ENCODE data around the gene GNPTAB. TPM values are rescaled to one million over a fixed set of nuclear protein-coding genes. Genes with fewer than 3 reads are reported as not detected.

The GNPTAB gene
- total RNA-seq, 1 experiment from 2014 or later, result 26.5 TPM

DNA sequence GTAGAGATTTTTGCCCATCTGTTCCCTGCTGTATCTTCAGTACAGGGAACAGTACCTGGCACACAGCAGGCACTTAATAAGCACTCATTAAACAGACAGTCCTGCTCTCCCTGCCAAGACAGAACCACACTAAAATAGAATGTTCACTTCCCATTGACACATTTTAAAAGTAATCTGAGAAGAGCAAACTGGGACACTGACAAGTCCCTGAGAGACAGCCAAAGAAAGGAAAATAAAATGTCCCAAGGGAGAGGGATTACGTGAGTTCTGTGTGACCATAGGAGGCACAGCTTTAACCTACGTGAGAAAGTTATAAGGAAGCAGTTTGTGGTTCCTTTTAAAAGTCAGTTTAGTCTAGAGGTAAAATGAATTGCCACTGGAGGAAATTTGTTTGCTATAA, 47.6 kb downstream of the GNPTAB start:
- POLR2A ChIA-PET (ENCODE audit: unreplicated experiment), result no interaction called here
- CTCF ChIA-PET, result interaction anchor here (0.6 kb wide), 1 partner anchor 275 kb away, joined by 3 read pairs; no protein-coding TSS in a partner anchor
- intact Hi-C loops (cut with micrococcal nuclease; ENCODE audit: unreplicated experiment), result no loop called here

DNA sequence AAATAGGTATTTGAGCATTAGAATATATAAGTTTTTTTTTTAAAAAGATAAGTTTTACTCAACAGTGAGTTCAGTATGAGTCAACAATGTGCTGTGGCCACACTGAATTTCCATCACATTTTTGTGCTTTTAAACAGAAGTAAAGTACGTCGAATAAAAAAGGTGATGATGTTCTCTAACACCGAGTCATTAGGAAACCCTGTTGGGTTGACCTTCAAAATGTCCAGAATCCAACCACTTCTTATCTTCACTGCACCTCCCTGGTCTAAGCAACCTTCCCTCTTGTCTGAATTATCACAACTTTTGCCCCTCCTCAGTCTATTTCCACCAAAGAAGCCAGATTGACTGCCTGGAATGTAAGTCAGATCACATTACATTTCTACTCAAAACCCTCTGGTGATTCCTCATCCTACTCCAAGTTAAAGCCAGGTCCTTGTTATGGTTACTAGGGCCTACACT, 48.5 kb downstream of the GNPTAB start:
- no peak overlapping the region for H3K4me2 ChIP-seq
- ChIA-PET CTCF (no interaction called here), POLR2A (ENCODE audit: unreplicated experiment) (no interaction called here)
- H3K36me3 ChIP-seq (ENCODE audit: low read depth), result no peaks in the 10 kb centered on the region
- no peak overlapping the region for H2AFZ ChIP-seq
- no peak overlapping the region for H3K4me3 ChIP-seq
- no peaks in the 10 kb centered on the region for H3K27me3 ChIP-seq (ENCODE audit: insufficient read depth, low read depth)
- no TSS peak for BruUV-seq (replicated peaks)
- DNase-seq, result no peak
- H3K4me1 ChIP-seq (replicated peaks; ENCODE audit: insufficient read depth), result no peaks in the 10 kb centered on the region
- H3K79me2 ChIP-seq (ENCODE audit: low read depth), result no peaks in the 10 kb centered on the region
- TF ChIP-seq, protein P1, sequence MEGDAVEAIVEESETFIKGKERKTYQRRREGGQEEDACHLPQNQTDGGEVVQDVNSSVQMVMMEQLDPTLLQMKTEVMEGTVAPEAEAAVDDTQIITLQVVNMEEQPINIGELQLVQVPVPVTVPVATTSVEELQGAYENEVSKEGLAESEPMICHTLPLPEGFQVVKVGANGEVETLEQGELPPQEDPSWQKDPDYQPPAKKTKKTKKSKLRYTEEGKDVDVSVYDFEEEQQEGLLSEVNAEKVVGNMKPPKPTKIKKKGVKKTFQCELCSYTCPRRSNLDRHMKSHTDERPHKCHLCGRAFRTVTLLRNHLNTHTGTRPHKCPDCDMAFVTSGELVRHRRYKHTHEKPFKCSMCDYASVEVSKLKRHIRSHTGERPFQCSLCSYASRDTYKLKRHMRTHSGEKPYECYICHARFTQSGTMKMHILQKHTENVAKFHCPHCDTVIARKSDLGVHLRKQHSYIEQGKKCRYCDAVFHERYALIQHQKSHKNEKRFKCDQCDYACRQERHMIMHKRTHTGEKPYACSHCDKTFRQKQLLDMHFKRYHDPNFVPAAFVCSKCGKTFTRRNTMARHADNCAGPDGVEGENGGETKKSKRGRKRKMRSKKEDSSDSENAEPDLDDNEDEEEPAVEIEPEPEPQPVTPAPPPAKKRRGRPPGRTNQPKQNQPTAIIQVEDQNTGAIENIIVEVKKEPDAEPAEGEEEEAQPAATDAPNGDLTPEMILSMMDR (conservative IDR thresholded peaks at IDR 0.05), result no peak
- no peak for TF ChIP-seq EZH2 (IDR thresholded peaks at IDR 0.05; ENCODE audit: low read depth)
- H3K27ac ChIP-seq, result no peak overlapping the region
- intact Hi-C loops (cut with micrococcal nuclease; ENCODE audit: unreplicated experiment), result no loop called here
- no peaks in the 10 kb centered on the region for H4K20me1 ChIP-seq (ENCODE audit: insufficient read depth)
- H3K9me3 ChIP-seq (ENCODE audit: insufficient read depth, low read depth), result no peaks in the 10 kb centered on the region
- no peaks in the 10 kb centered on the region for H3K9me2 ChIP-seq (ENCODE audit: insufficient read depth)
- no peaks in the 10 kb centered on the region for H3F3A ChIP-seq (ENCODE audit: insufficient read depth, low read depth)

More for the DNA sequence above, 47.6 kb downstream of the GNPTAB start:
- Histone ChIP-seq H2AFZ (no peak overlapping the region), H3K36me3 (ENCODE audit: low read depth) (no peaks in the 10 kb centered on the region), H3K4me1 (replicated peaks; ENCODE audit: insufficient read depth) (no peaks in the 10 kb centered on the region), H3K9me2 (ENCODE audit: insufficient read depth) (no peaks in the 10 kb centered on the region), H3K27me3 (ENCODE audit: insufficient read depth, low read depth) (no peaks in the 10 kb centered on the region), H3K4me3 (no peak overlapping the region), H3K79me2 (ENCODE audit: low read depth) (no peaks in the 10 kb centered on the region), H3F3A (ENCODE audit: insufficient read depth, low read depth) (no peaks in the 10 kb centered on the region), H3K4me2 (no peak overlapping the region), H4K20me1 (ENCODE audit: insufficient read depth) (no peaks in the 10 kb centered on the region), H3K9me3 (ENCODE audit: insufficient read depth, low read depth) (no peaks in the 10 kb centered on the region), H3K27ac (no peak overlapping the region)
- DNase-seq, result no peak
- TF ChIP-seq EZH2 (IDR thresholded peaks at IDR 0.05; ENCODE audit: low read depth), result no peak
- TF ChIP-seq, protein P1 (conservative IDR thresholded peaks at IDR 0.05), result no peak
- no TSS peak for BruUV-seq (replicated peaks)

DNA sequence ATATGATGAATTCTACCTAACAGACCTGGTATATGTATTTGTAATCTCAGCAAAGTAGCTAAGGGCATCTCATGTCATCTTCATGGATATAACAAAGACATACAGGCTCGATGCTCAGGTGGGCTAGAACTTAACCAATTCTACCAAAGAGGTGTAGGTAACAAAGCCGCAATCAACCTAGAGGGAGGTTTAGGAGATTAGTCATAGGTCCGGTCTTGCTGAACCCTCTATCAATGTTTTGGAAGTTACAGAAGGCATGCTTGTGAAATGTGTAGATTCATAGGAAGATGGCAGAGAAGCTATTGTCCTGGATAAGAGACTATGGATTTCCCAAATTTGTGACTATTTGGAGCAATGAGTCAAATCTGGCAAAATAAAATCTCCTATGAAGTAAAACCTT, 48.9 kb downstream of the GNPTAB start:
- TF ChIP-seq, protein P1 (conservative IDR thresholded peaks at IDR 0.05), result no peak
- TF ChIP-seq EZH2 (IDR thresholded peaks at IDR 0.05; ENCODE audit: low read depth), result no peak
- H3K79me2 ChIP-seq (ENCODE audit: low read depth), result no peaks in the 10 kb centered on the region
- no peaks in the 10 kb centered on the region for H3K4me1 ChIP-seq (replicated peaks; ENCODE audit: insufficient read depth)
- no peak overlapping the region for H2AFZ ChIP-seq
- POLR2A ChIA-PET (ENCODE audit: unreplicated experiment), result no interaction called here
- CTCF ChIA-PET, result no interaction called here
- no peaks in the 10 kb centered on the region for H3K9me3 ChIP-seq (ENCODE audit: insufficient read depth, low read depth)
- H3K27ac ChIP-seq, result no peak overlapping the region
- H3K9me2 ChIP-seq (ENCODE audit: insufficient read depth), result no peaks in the 10 kb centered on the region
- intact Hi-C loops (cut with micrococcal nuclease; ENCODE audit: unreplicated experiment), result no loop called here
- H3K4me2 ChIP-seq, result no peak overlapping the region
- H4K20me1 ChIP-seq (ENCODE audit: insufficient read depth), result no peaks in the 10 kb centered on the region
- H3K36me3 ChIP-seq (ENCODE audit: low read depth), result no peaks in the 10 kb centered on the region
- H3K4me3 ChIP-seq, result no peak overlapping the region
- no peaks in the 10 kb centered on the region for H3F3A ChIP-seq (ENCODE audit: insufficient read depth, low read depth)
- no TSS peak for BruUV-seq (replicated peaks)
- no peaks in the 10 kb centered on the region for H3K27me3 ChIP-seq (ENCODE audit: insufficient read depth, low read depth)
- no peak for DNase-seq

Measured in PC-9 (cell line).